ENCODE results near the gene GOLGA6D. TPM values are rescaled to one million over a fixed set of nuclear protein-coding genes. Genes with fewer than 3 reads are reported as not detected.

Gene GOLGA6D
- total and polyA plus RNA-seq, 2 of the 8 experiments (the other 6 are each of a cell fraction or from before 2014, with no cell fraction given), result 0.27 to 0.69 TPM

GRCh38 chr15:75249726-75250125, 32.9 kb upstream of the GOLGA6D start:
- no peaks in the 10 kb centered on the region for H3K79me1 ChIP-seq (ENCODE audit: low read depth, low read length)
- no peaks in the 10 kb centered on the region for H4K20me1 ChIP-seq (replicated peaks in 1 of 2; ENCODE audit: control insufficient read depth in 1 of 2, insufficient read depth in 2 of 2, low read length in 2 of 2)
- no peak overlapping the region for H3K27ac ChIP-seq (ENCODE audit: low read depth, low read length)
- H3K36me3 ChIP-seq (ENCODE audit: control insufficient read depth in 2 of 4, insufficient read depth in 4 of 4, low read length in 3 of 4), result no peaks in the 10 kb centered on the region
- no peaks in the 10 kb centered on the region for H3K23me2 ChIP-seq (ENCODE audit: low read depth, low read length)
- H3K9me3 ChIP-seq (ENCODE audit: insufficient read depth in 2 of 2, low read depth in 1 of 2, low read length in 1 of 2), result no peaks in the 10 kb centered on the region
- H4K91ac ChIP-seq (replicated peaks; ENCODE audit: insufficient read length, low read length), result no peak overlapping the region
- H3K79me2 ChIP-seq (ENCODE audit: control insufficient read depth in 1 of 2, insufficient read depth in 2 of 2, low read length in 2 of 2), result no peaks in the 10 kb centered on the region
- no peak overlapping the region for H3K4me3 ChIP-seq (ENCODE audit: extremely low read depth in 1 of 4, insufficient read depth in 2 of 4, low read depth in 3 of 4, low read length in 4 of 4)
- no peaks in the 10 kb centered on the region for H3K27me3 ChIP-seq (replicated peaks in 1 of 4; ENCODE audit: control insufficient read depth in 3 of 4, extremely low read depth in 1 of 4, insufficient read depth in 3 of 4, low read length in 3 of 4)
- H2BK5ac ChIP-seq (ENCODE audit: low read depth, low read length), result no peak overlapping the region
- FAIRE-seq (no peak), DNase-seq (ENCODE audit: low read depth in 1 of 2, low spot score in 2 of 2) (no peak)
- H3K4ac ChIP-seq (replicated peaks; ENCODE audit: insufficient read length, low read depth, low read length), result no peak overlapping the region
- TF ChIP-seq BCL11A (IDR thresholded peaks at IDR 0.05; ENCODE audit: low read depth in 2 of 2, low read length in 2 of 2) (no peak), CHD1 (IDR thresholded peaks at IDR 0.05; ENCODE audit: low read depth, low read length) (no peak), MAFK (IDR thresholded peaks at IDR 0.05; ENCODE audit: low read depth, low read length) (no peak), JUN (IDR thresholded peaks at IDR 0.05; ENCODE audit: low read depth, low read length) (no peak), RFX5 (IDR thresholded peaks at IDR 0.05; ENCODE audit: borderline replicate concordance, low read depth, low read length) (no peak), ZNF274 (IDR thresholded peaks at IDR 0.05; ENCODE audit: borderline replicate concordance, extremely low read depth, low read length) (no peak), SP1 (IDR thresholded peaks at IDR 0.05; ENCODE audit: low read depth, low read length) (no peak), GABPA (IDR thresholded peaks at IDR 0.05; ENCODE audit: borderline replicate concordance, insufficient read depth, low read length) (no peak), HDAC2 (IDR thresholded peaks at IDR 0.05; ENCODE audit: borderline replicate concordance in 1 of 2, low read depth in 2 of 2, low read length in 2 of 2) (no peak), RBBP5 (IDR thresholded peaks at IDR 0.05; ENCODE audit: borderline replicate concordance, low read depth, low read length) (no peak), HDAC6 (IDR thresholded peaks at IDR 0.05; ENCODE audit: low read depth, low read length) (no peak), TCF12 (IDR thresholded peaks at IDR 0.05; ENCODE audit: low read depth, low read length) (no peak)
- no peak overlapping the region for H2AK5ac ChIP-seq (ENCODE audit: low read depth, low read length)
- POLR2A ChIA-PET (ENCODE audit: partially characterized antibody), result interaction anchor here (1.5 kb wide), 1 partner anchor 42 kb away, joined by 4 read pairs; no protein-coding TSS in a partner anchor
- H3K18ac ChIP-seq (ENCODE audit: extremely low read depth, low read length), result no peak overlapping the region
- 72% methylated on average over 4 of the region's 4 CpGs; no CpG with 5 or more reads in 1 of the 2 experiments for WGBS, 2 experiments (ENCODE audit: extremely low coverage in 1 of 2, insufficient coverage in 1 of 2, insufficient read length in 1 of 2, insufficient replicate concordance in 2 of 2, low coverage in 1 of 2, low lambda C conversion rate in 2 of 2, missing lambda C conversion rate in 1 of 2)
- no peak overlapping the region for H2BK20ac ChIP-seq (ENCODE audit: low read length)
- H2BK15ac ChIP-seq (ENCODE audit: low read length), result no peak overlapping the region
- no peak overlapping the region for H3K4me2 ChIP-seq (ENCODE audit: insufficient read depth in 1 of 2, low read depth in 2 of 2, low read length in 2 of 2)
- H2AFZ ChIP-seq (ENCODE audit: low read length), result no peak overlapping the region
- no peak overlapping the region for H2BK120ac ChIP-seq (replicated peaks; ENCODE audit: low read depth, low read length)
- CTCF ChIA-PET (ENCODE audit: partially characterized antibody), result interaction anchor here (1.2 to 1.4 kb wide), 3 partner anchors 22 to 58 kb away, joined by 3 to 4 read pairs (median 4); no protein-coding TSS in a partner anchor
- H3K56ac ChIP-seq (replicated peaks; ENCODE audit: insufficient read length, low read depth, low read length), result no peak overlapping the region
- H4K5ac ChIP-seq (ENCODE audit: insufficient read length, low read depth, low read length), result no peak overlapping the region
- no peak overlapping the region for H3K9ac ChIP-seq (replicated peaks in 1 of 4; ENCODE audit: extremely low read depth in 1 of 4, low read depth in 3 of 4, low read length in 3 of 4)
- H2BK12ac ChIP-seq (ENCODE audit: low read depth, low read length), result no peak overlapping the region
- H3K14ac ChIP-seq (ENCODE audit: insufficient read length), result no peak overlapping the region
- peaks cover 0 to 3% (median 0%) of the 10 kb centered on the region in 4 experiments; a peak in 3 of 7 replicates for H3K4me1 ChIP-seq (replicated peaks in 1 of 4; ENCODE audit: control insufficient read depth in 3 of 4, insufficient read depth in 4 of 4, low read length in 3 of 4)
- no peak overlapping the region for H4K8ac ChIP-seq (ENCODE audit: extremely low read depth, insufficient read depth, low read length)
- no peak overlapping the region for H3K23ac ChIP-seq (ENCODE audit: insufficient read length)

Data from H1 (cell line).